Activated CD4-positive, alpha-beta T cell treated with anti-CD3 and anti-CD28 coated beads for 4 hours (primary cell): ENCODE measurements around the gene NRG2.

Experiments used
- DNase-seq, 2 donors: peaks; one replicate each; pipeline ENCODE4 v3.0.0-alpha.2; 2020

NRG2 gene

DNA sequence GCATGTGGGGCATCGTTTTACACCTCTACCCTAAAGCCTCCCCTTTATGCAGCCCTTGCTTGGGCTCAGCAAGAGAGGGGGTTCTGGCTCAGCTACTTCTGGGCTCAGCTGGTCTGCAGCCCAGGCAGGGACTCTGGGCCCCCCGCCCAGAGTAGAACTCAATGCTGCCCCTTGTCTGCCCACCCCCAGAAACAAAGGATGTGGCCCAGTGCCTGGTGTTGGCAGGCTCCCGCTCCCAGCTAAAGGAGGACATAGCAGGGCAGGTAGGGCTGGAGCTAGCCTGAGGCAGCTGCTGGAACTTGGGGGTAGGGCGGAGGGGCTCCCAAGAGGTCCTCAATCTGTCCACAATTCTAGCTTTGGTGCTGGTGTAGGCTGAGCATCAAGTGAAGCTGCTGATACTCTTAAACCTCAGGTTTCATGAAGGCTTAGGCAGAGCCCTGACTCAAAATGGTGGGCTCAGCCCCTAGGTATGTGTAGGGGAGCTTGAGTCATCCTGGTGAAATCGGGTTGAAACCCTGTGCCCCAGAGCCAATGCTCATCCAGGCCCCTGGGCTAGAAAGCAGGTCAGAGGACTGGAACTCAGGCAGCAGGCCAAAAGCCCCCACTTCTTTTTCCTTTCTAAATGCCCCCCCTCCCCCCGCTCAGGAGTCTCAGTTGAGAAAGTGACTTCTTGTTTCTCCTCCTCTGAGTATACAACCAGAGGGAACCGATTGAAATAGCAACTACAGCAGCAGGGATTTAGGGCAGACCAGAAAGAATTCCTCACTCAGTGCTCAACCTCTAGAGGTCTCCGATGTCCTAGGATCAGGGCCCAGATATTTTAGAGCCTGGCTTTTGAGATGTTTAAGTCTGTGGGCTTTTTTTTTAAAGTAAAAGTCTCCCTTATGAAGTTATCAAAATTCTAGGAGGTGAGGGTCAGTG, 236.1 kb downstream of the NRG2 start:
- no peak for DNase-seq

DNA sequence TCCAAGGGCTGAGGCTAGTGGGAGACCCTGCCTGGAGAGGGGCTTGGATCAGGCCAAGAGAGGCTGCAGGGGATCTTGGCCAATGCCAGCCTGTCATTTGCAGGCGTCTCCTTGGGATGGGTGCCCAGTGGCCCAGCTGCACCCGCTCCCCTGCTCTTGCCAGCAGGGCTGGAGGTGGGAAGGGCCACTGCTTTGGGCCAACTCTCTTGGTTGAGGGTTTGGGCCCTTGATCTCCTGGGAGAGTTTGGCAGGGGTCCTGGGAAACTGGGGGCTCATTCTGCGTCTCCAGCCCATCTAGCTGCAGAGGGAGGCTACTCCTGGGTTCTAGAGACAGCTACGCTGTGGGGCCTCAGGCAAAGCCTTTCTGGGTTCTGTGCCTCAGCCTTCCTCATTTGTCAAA, 237.0 kb downstream of the NRG2 start:
- no peak for DNase-seq

DNA sequence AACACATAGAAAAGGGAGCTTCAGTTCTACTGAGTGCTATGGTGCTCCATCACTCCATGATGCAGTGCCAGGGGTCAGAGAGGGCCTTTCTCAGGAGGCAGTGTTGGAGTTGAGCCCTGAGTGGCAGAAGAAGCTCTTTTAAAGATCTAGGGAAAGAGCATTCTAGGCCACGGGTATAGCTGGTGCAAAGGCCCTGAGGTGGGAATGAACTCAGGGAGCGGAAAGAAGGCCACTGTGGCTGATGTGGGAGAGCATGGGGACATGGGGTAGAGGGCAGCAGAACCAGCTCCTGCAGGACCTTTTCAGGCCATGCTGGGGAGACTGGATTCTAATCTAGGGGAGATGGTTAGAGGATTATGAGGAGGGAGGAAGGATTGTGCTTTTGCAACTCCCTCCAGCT, 237.6 kb downstream of the NRG2 start:
- no peak for DNase-seq

DNA sequence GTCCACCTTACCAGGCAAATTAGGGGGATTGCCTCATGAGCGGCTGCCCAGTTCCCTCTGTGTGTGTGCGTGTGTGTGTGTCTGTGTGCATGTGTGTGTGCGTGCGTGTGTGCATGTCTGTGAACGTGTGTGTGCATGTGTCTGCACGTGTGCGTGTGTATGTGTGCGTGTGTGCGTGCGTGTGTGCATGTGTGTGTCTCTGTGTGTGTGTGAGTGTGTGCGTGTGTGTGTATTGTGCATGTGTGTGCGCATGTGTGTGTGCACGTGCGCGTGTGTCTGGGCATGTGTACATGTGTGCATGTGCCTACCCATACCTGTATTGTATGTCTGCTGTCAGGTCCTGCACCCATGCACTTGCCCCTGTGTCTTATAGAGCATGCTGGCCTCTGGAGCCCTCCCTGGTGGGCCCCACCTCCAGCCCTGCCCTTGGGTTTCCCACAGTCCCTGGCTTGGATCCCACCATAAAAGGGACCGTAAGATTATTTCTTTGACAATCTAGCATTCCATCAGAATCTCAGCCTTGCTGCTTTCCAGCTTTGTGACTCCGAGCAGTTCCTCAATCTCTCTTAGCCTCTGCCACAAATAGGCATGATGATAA, 238.2 kb downstream of the NRG2 start:
- DNase-seq, result no peak

DNA sequence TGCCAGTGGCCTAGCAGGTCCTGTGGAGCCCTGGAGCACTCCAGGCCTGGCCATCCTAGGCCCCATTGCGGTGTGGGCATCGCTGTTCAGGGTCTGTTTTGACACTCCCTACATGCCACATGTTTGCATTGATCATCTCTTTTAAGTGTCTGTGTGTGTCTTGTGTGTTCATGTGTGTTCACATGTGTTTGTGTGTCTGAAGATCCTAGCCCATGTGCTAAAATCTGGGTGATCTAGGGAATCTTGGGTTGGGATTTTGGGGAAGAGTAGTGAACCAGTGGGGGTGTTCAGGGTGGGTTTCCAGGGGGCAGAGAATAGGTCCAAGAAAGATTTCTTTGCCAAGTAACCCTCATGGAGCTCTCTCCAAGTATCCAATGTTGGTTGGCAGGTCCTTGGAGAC, 239.1 kb downstream of the NRG2 start:
- no peak for DNase-seq

DNA sequence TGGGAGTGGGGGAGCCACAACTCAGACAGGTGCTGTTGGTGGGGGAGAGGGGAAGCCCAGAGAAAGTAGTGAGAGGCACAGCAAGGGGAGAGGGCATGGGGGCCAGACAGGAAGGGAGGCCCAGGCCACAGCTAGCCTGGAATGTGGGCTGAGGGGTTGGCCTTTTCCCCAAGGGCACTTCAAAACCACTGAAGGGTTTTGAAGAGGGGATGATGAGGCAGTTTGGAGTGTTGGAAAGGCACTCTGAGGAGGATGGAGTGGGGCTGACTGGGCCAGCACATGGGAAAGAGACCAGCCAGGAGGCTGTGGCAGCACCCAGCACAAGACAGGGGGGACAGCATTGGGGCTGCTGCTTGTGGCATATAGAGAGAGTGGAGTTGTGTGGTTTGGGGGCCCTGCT, 243.7 kb downstream of the NRG2 start:
- DNase-seq, result no peak

DNA sequence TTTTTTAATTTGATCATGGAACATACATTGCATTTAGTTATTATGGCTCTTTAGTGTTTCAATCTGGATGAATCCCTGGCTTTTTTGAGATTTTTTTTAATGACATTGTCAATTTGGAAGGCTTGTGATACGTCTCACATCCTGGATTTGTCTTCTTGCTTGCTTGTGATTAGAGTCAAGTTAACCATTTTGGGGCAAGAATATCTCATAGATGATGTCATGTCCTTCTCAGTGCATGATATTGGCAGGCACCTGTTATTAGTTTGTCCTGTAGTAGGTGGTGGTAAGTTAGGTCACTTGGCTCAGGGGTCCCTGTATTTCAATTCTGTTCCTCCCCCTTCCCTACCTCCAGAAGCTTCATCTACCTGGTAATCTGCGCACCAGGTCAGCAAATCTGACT, 244.2 kb downstream of the NRG2 start:
- no peak for DNase-seq

DNA sequence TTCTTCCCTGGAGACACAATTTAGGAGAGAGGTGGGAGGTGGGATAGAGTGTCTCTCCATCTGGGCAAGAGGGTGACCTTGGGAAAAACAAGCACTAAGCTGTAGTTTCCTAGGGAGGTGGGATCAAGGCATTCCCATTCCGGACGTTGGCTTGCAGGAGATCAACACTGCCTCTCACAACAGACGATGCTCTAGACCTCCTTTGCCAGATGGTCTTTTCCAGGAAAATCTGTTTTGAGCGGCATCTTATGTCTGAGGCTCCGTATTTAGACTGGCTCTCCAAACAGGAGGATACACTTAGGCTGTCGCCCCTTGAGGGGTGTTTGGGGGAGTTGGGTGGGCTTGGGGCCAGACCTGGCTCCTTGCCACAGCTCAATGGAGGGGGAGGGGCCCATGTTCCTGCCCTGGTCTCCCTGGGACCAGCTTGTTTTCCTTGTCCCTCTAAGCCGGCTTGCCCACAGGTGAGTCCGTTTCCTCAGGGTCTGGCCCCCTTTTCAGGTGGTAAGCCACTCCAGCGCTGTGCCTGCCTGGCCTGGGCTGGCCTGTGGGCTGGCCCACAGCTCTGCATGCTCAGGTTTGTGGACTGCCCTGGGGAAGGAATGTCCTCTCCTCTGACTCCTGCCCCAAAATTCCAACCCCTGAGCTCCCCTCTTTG, 245.1 kb downstream of the NRG2 start:
- DNase-seq, result no peak

DNA sequence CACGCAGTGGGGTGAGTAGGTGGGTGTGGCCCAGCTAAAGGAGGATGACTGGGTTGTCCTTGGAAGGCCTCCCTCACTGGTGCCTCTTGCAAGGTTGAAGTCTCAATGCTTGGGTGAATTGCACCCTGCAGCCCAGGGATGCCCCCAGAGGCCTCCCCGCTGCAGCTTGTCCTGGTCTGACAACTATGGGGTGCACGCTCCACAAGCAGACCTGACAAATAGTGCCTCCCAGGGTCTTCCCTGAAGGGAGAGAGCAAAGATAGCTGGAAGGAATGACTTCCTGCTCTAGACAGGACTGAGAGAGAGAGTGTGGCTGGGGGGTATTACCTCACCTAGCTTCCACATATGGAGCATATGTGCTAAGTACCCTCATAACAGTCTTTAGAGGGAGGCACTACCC, 245.8 kb downstream of the NRG2 start:
- no peak for DNase-seq
